ENCODE results near the gene ASXL3.

The ASXL3 gene

GRCh38 chr18:33616556-33616955, 38.5 kb downstream of the ASXL3 start:
- Histone ChIP-seq H3K4me3 (no peak overlapping the region), H3K27ac (no peak overlapping the region)
- DNase-seq (ENCODE audit: low spot score) = no peak
- no peak for TF ChIP-seq CTCF (IDR thresholded peaks at IDR 0.05)

GRCh38 chr18:33627114-33627513, 49.1 kb downstream of the ASXL3 start:
- H3K27ac ChIP-seq = no peak overlapping the region
- H3K4me3 ChIP-seq = no peak overlapping the region
- no peak for DNase-seq (ENCODE audit: low spot score)
- TF ChIP-seq CTCF (IDR thresholded peaks at IDR 0.05) = no peak

- TF ChIP-seq CTCF (IDR thresholded peaks at IDR 0.05) = no peak
These were observed 52.5 kb downstream of the ASXL3 start for GRCh38 chr18:33630476-33630875.

GRCh38 chr18:33641141-33641540, 63.1 kb downstream of the ASXL3 start:
- H3K4me3 ChIP-seq = no peak overlapping the region
- DNase-seq (ENCODE audit: low spot score) = no peak
- no peak for TF ChIP-seq CTCF (IDR thresholded peaks at IDR 0.05)
- H3K27ac ChIP-seq = no peak overlapping the region

More at GRCh38 chr18:33630476-33630875, 52.5 kb downstream of the ASXL3 start:
- H3K27ac ChIP-seq = no peak overlapping the region
- no peak overlapping the region for H3K4me3 ChIP-seq
- no peak for DNase-seq (ENCODE audit: low spot score)

GRCh38 chr18:33644494-33644893, 66.5 kb downstream of the ASXL3 start:
- H3K27ac ChIP-seq = no peak overlapping the region
- H3K4me3 ChIP-seq = no peak overlapping the region
- TF ChIP-seq CTCF (IDR thresholded peaks at IDR 0.05) = no peak
- no peak for DNase-seq (ENCODE audit: low spot score)

GRCh38 chr18:33647365-33647764, 69.3 kb downstream of the ASXL3 start:
- no peak for DNase-seq (ENCODE audit: low spot score)
- Histone ChIP-seq H3K4me3 (no peak overlapping the region), H3K27ac (no peak overlapping the region)
- TF ChIP-seq CTCF (IDR thresholded peaks at IDR 0.05) = no peak

- no peak for TF ChIP-seq CTCF (IDR thresholded peaks at IDR 0.05)
- H3K4me3 ChIP-seq = no peak overlapping the region
- DNase-seq (ENCODE audit: low spot score) = no peak
- no peak overlapping the region for H3K27ac ChIP-seq
These were observed 74.6 kb downstream of the ASXL3 start for GRCh38 chr18:33652635-33653034.
